Esophagus muscularis mucosa (tissue), 4 donors: ENCODE measurements around the gene ARID4B.

Source experiments
- CTCF ChIP-seq, 3 experiments: fragments of 200-600 bp in 2 of 3; fragments of 450-650 bp in 1 of 3; sonication (generic) in 2 of 3; IDR thresholded peaks; one replicate each; pipeline ENCODE4 v1.5.1; 2017 to 2019; ENCODE audit warnings: antibody characterized with exemption in 3 of 3, mild to moderate bottlenecking in 2 of 3, moderate library complexity in 1 of 3
- EP300 ChIP-seq: sonication (generic); formaldehyde crosslinking; IDR thresholded peaks from one replicate; pipeline ENCODE4 v1.6.1; 2017; ENCODE audit warnings: antibody characterized with exemption
- POLR2A ChIP-seq: fragments of 450-650 bp; IDR thresholded peaks from one replicate; pipeline ENCODE4 v1.6.1; 2017; ENCODE audit warnings: antibody characterized with exemption, moderate library complexity, mild to moderate bottlenecking, low read depth

- TF ChIP-seq CTCF (IDR thresholded peaks at IDR 0.05) (no peak), EP300 (no peak), POLR2A (no peak)
Measured at GRCh38 chr1:235293322-235293942, 34.5 kb downstream of the ARID4B start.
